IMR-90 (cell line): ENCODE measurements around the gene CNKSR3. TPM values are rescaled to one million over a fixed set of nuclear protein-coding genes. Genes with fewer than 3 reads are reported as not detected.

Experiments
- ATAC-seq: fragments of 200-7000 bp; cut with Tn5 transposase; 2 replicates; pipeline ENCODE4 v1.9.1; 2020; ENCODE audit warnings: low read depth, mild to moderate bottlenecking, moderate library complexity
- BruUV-seq: library from RNA; stranded (reverse); fragments of 400-500 nt; replicated peaks from 2 replicates; lab custom pipeline; 2021; lab: Mats Ljungman, UMichigan
- CTCF ChIA-PET: fragments of 300-600 bp; formaldehyde crosslinking; extraction: SDS; loops from one replicate; lab custom pipeline; 2021; ENCODE audit warnings: antibody characterized with exemption; lab: Yijun Ruan, JAX
- POLR2A ChIA-PET: fragments of 300-600 bp; sonication (Branson Sonifier 250); formaldehyde crosslinking; loops from one replicate; lab custom pipeline; 2022; ENCODE audit warnings: antibody characterized with exemption; ENCODE audit not compliant: unreplicated experiment; lab: Charles Lee
- DNase-seq: peaks from one replicate; pipeline ENCODE4 v3.0.0; 2013
- H2AFZ ChIP-seq: replicated peaks from 2 replicates; pipeline ENCODE3; 2013; ENCODE audit warnings: low read length, mild to moderate bottlenecking; ENCODE audit not compliant: poor library complexity
- H2AK5ac ChIP-seq: 2 replicates; pipeline ENCODE4 v1.6.1; 2013; ENCODE audit warnings: low read depth, low read length, inconsistent platforms
- H2AK9ac ChIP-seq: replicated peaks from 2 replicates; pipeline ENCODE3; 2013; ENCODE audit warnings: mild to moderate bottlenecking, low read depth, low read length, moderate library complexity; ENCODE audit not compliant: poor library complexity
- H2BK120ac ChIP-seq: 2 replicates; pipeline ENCODE4 v1.6.1; 2013; ENCODE audit warnings: low read depth, low read length, inconsistent platforms
- H2BK15ac ChIP-seq: 3 replicates; pipeline ENCODE4 v1.6.1; 2013; ENCODE audit warnings: low read depth, low read length, inconsistent platforms
- H2BK20ac ChIP-seq: 2 replicates; pipeline ENCODE4 v1.6.1; 2013; ENCODE audit warnings: low read depth, mild to moderate bottlenecking, inconsistent platforms, low read length, moderate library complexity
- H2BK5ac ChIP-seq: 2 replicates; pipeline ENCODE4 v1.6.1; 2013; ENCODE audit warnings: mild to moderate bottlenecking, low read depth, low read length, inconsistent platforms; ENCODE audit not compliant: poor library complexity, severe bottlenecking
- H3K14ac ChIP-seq: replicated peaks from 2 replicates; pipeline ENCODE4 v1.6.1; 2013; ENCODE audit warnings: low read depth, low read length, inconsistent platforms
- H3K18ac ChIP-seq: 2 replicates; pipeline ENCODE4 v1.6.1; 2013; ENCODE audit warnings: low read depth, low read length, control low read depth
- H3K23ac ChIP-seq: 2 replicates; pipeline ENCODE4 v1.6.1; 2013; ENCODE audit warnings: low read depth, low read length, inconsistent platforms
- H3K27ac ChIP-seq: 2 replicates; pipeline ENCODE4 v1.5.1; 2013; ENCODE audit warnings: mild to moderate bottlenecking, control low read depth, low read length; ENCODE audit not compliant: insufficient read depth
- H3K27me3 ChIP-seq: 2 replicates; pipeline ENCODE4 v1.6.1; 2013; ENCODE audit warnings: low read length; ENCODE audit not compliant: control insufficient read depth, insufficient read depth
- H3K36me3 ChIP-seq: 2 replicates; pipeline ENCODE4 v1.6.1; 2013; ENCODE audit warnings: low read length, mixed read lengths; ENCODE audit not compliant: control insufficient read depth, insufficient read depth
- H3K4ac ChIP-seq: 2 replicates; pipeline ENCODE4 v1.6.1; 2013; ENCODE audit warnings: low read depth, low read length, inconsistent platforms
- H3K4me1 ChIP-seq: 2 replicates; pipeline ENCODE4 v1.6.1; 2013; ENCODE audit warnings: low read length, mixed read lengths; ENCODE audit not compliant: control insufficient read depth, insufficient read depth
- H3K4me2 ChIP-seq: 2 replicates; pipeline ENCODE4 v1.6.1; 2013; ENCODE audit warnings: low read depth, mild to moderate bottlenecking, control low read depth, low read length, moderate library complexity
- H3K4me3 ChIP-seq: 2 replicates; pipeline ENCODE4 v1.5.1; 2013; ENCODE audit warnings: low read depth, mild to moderate bottlenecking, control low read depth, low read length, moderate library complexity; ENCODE audit not compliant: insufficient read depth
- H3K56ac ChIP-seq: 2 replicates; pipeline ENCODE4 v1.6.1; 2013; ENCODE audit warnings: low read length, inconsistent platforms; ENCODE audit not compliant: insufficient read depth; ENCODE audit errors: extremely low read depth
- H3K79me1 ChIP-seq, 2 experiments: 2 replicates each; pipeline ENCODE4 v1.6.1; 2013; ENCODE audit warnings: low read length in 2 of 2, inconsistent platforms in 1 of 2, low read depth in 1 of 2
- H3K9ac ChIP-seq: 2 replicates; pipeline ENCODE4 v1.6.1; 2013; ENCODE audit warnings: low read depth, low read length, control low read depth
- H3K9me1 ChIP-seq: 2 replicates; pipeline ENCODE4 v1.6.1; 2013; ENCODE audit warnings: low read length, inconsistent platforms; ENCODE audit not compliant: insufficient read depth
- H3K9me3 ChIP-seq: 2 replicates; pipeline ENCODE4 v1.6.1; 2013; ENCODE audit warnings: low read length; ENCODE audit not compliant: control insufficient read depth, insufficient read depth
- H4K20me1 ChIP-seq: 2 replicates; pipeline ENCODE4 v1.6.1; 2013; ENCODE audit warnings: low read length, inconsistent platforms; ENCODE audit not compliant: insufficient read depth
- H4K5ac ChIP-seq: 2 replicates; pipeline ENCODE4 v1.6.1; 2013; ENCODE audit warnings: mild to moderate bottlenecking, low read depth, low read length, control low read depth
- H4K8ac ChIP-seq, 2 experiments: 2 replicates each; pipeline ENCODE4 v1.6.1; 2013; ENCODE audit warnings: low read depth in 2 of 2, low read length in 2 of 2, control low read depth in 1 of 2, inconsistent platforms in 1 of 2
- H4K91ac ChIP-seq: 2 replicates; pipeline ENCODE4 v1.6.1; 2013; ENCODE audit warnings: low read depth, low read length, inconsistent platforms; ENCODE audit not compliant: insufficient read depth
- BHLHE40 ChIP-seq: fragments of 150-350 bp; IDR thresholded peaks from 2 replicates; pipeline ENCODE4 v1.6.1; 2016; ENCODE audit warnings: mild to moderate bottlenecking, low read depth, low read length
- CEBPB ChIP-seq: IDR thresholded peaks from 2 replicates; pipeline ENCODE4 v1.6.1; 2012; ENCODE audit warnings: low read depth, low read length, improper control_type of control experiment
- FOS ChIP-seq: fragments of 150-350 bp; IDR thresholded peaks from 2 replicates; pipeline ENCODE4 v1.6.1; 2016; ENCODE audit warnings: low read depth, low read length
- MAZ ChIP-seq: IDR thresholded peaks from 2 replicates; pipeline ENCODE4 v1.6.1; 2012; ENCODE audit warnings: low read depth, mild to moderate bottlenecking, low read length, improper control_type of control experiment, moderate library complexity, borderline replicate concordance
- POLR2A ChIP-seq: IDR thresholded peaks from 2 replicates; pipeline ENCODE4 v1.6.1; 2012; ENCODE audit warnings: mild to moderate bottlenecking, low read depth, low read length
- RCOR1 ChIP-seq: IDR thresholded peaks from 2 replicates; pipeline ENCODE4 v1.6.1; 2012; ENCODE audit warnings: mild to moderate bottlenecking, low read length, improper control_type of control experiment; ENCODE audit not compliant: insufficient replicate concordance
- WGBS, 2 experiments: methylation state at CpG; one replicate each; pipeline versions ENCODE4 v1.1.5 to v1.1.7; 2013; ENCODE audit warnings: missing lambda C conversion rate in 2 of 2; ENCODE audit not compliant: insufficient read length in 1 of 2; ENCODE audit errors: extremely low coverage in 2 of 2; 5-methylcytosine and 5-hydroxymethylcytosine counted together
- dilution Hi-C: fragments of 300-500 bp; cut with HindIII; formaldehyde crosslinking; loops from one replicate; pipeline ENCODE4 v1.14.3; 2018; ENCODE audit warnings: low sequenced_read_pairs; ENCODE audit not compliant: unreplicated experiment
- in situ Hi-C: fragments of 300-500 bp; cut with MboI; formaldehyde crosslinking; loops from 3 replicates; pipeline ENCODE4 v1.14.3; 2019; ENCODE audit warnings: low sequenced_read_pairs, inconsistent platforms, mixed read lengths
- intact Hi-C: fragments of 100-400 bp; cut with micrococcal nuclease; formaldehyde crosslinking; loops from 2 replicates; pipeline ENCODE4 v1.10.0; 2022
- polyA plus RNA-seq, 3 experiments: library from polyadenylated mRNA; depleted of rRNA; stranded (reverse); fragments of >200 nt; gene quantifications; 2 replicates each; pipeline ENCODE4 v1.2.3, GENCODE V29; 2012; ENCODE audit warnings: low replicate concordance in 1 of 3
- total RNA-seq: library from RNA; depleted of rRNA; stranded (reverse); fragments of >200 nt; gene quantifications from 2 replicates; pipeline ENCODE4 v1.2.3, GENCODE V29; 2012
- TF ChIP-seq, protein P1 (sequence below): fragments of 150-350 bp; IDR thresholded peaks from 2 replicates; pipeline ENCODE4 v1.6.1; 2017; ENCODE audit warnings: mild to moderate bottlenecking, antibody characterized with exemption, low read length, low read depth

The CNKSR3 gene
- total and polyA plus RNA-seq, 2 of the 4 experiments (the other 2 are of a cell fraction): 6.7 to 15.8 TPM

GRCh38 chr6:154549179-154549578 is 38.7 kb upstream of the CNKSR3 start:
- POLR2A ChIA-PET: no interaction called here
- Histone ChIP-seq H2AK9ac (no peak overlapping the region), H2AFZ (no peak overlapping the region), H3K23ac (no peak overlapping the region), H3K27me3 (no peaks in the 10 kb centered on the region), H2BK5ac (no peak overlapping the region), H4K20me1 (no peaks in the 10 kb centered on the region), H3K27ac (no peak overlapping the region), H4K91ac (no peak overlapping the region), H3K14ac (no peak overlapping the region), H4K8ac (no peak overlapping the region), H3K9me1 (no peaks in the 10 kb centered on the region), H2BK15ac (no peak overlapping the region), H2BK120ac (no peak overlapping the region), H3K9me3 (no peaks in the 10 kb centered on the region), H3K4me3 (no peak overlapping the region), H3K4me2 (no peak overlapping the region), H3K4me1 (peaks cover 4% of the 10 kb centered on the region; the same call in 1 of the 2 replicates), H3K18ac (no peak overlapping the region), H3K56ac (no peak overlapping the region), H4K5ac (no peak overlapping the region), H3K36me3 (no peaks in the 10 kb centered on the region), H3K4ac (no peak overlapping the region), H3K79me1 (no peaks in the 10 kb centered on the region), H2BK20ac (no peak overlapping the region), H3K9ac (no peak overlapping the region), H2AK5ac (no peak overlapping the region)
- in situ Hi-C loops: no loop called here
- TF ChIP-seq RCOR1 (no peak), POLR2A (no peak), MAZ (no peak), BHLHE40 (no peak), FOS (no peak), CEBPB (no peak)
- TF ChIP-seq, protein P1, sequence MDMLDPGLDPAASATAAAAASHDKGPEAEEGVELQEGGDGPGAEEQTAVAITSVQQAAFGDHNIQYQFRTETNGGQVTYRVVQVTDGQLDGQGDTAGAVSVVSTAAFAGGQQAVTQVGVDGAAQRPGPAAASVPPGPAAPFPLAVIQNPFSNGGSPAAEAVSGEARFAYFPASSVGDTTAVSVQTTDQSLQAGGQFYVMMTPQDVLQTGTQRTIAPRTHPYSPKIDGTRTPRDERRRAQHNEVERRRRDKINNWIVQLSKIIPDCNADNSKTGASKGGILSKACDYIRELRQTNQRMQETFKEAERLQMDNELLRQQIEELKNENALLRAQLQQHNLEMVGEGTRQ: no peak
- DNase-seq (no peak), ATAC-seq (no peak)
- intact Hi-C loops: no loop called here
- BruUV-seq: no TSS peak
- CTCF ChIA-PET: no interaction called here
- dilution Hi-C loops: no loop called here
- 95% methylated on average over 3 of the region's 6 CpGs; no CpG with 5 or more reads in 1 of the 2 experiments for WGBS, 2 experiments
